ENCODE measurements around the gene FN1.

FN1 gene

GRCh38 chr2:215430528-215431187, 5.2 kb downstream of the FN1 start:
- Histone ChIP-seq H3K9ac (ENCODE audit: low read length) (no peak overlapping the region), H3K27me3 (ENCODE audit: control insufficient read depth, insufficient read depth, low read length) (no peaks in the 10 kb centered on the region), H3K27ac (ENCODE audit: low read depth, low read length) (no peak overlapping the region), H3K4me3 (ENCODE audit: low read depth, low read length) (no peak overlapping the region), H3K9me3 (ENCODE audit: control insufficient read depth, insufficient read depth, low read depth, low read length) (no peaks in the 10 kb centered on the region), H3K4me1 (ENCODE audit: control insufficient read depth, insufficient read depth, low read length) (peaks cover 4% of the 10 kb centered on the region; the same call in 1 of the 2 replicates), H3K36me3 (ENCODE audit: control insufficient read depth, insufficient read depth, low read length) (peaks cover 66% of the 10 kb centered on the region)

DNA sequence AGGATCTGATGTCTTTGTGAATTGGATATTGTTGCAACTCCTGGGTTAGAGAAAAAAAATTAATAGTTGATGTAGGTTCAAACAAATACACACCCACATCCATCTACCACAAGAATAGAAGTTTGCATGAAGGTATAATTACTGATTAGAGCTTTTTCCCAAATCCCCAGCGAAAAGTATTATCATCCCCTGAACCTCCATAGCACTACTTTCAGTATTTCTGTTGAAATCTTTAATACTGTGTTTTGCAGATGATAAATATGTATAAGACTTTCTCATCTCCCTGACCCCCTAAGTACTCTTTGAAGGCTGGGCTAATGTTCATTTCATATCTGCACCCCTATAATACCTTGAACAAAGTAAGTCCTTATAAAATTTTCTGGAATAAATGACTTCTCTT, 6.4 kb downstream of the FN1 start:
- H3K9me3 ChIP-seq (ENCODE audit: control insufficient read depth, insufficient read depth, low read depth, low read length) = no peaks in the 10 kb centered on the region
- H3K9ac ChIP-seq (ENCODE audit: low read length) = no peak overlapping the region
- H3K4me3 ChIP-seq (ENCODE audit: low read depth, low read length) = no peak overlapping the region
- no peaks in the 10 kb centered on the region; the same call in 1 of the 2 replicates for H3K4me1 ChIP-seq (ENCODE audit: control insufficient read depth, insufficient read depth, low read length)
- no peak overlapping the region for H3K27ac ChIP-seq (ENCODE audit: low read depth, low read length)
- H3K36me3 ChIP-seq (ENCODE audit: control insufficient read depth, insufficient read depth, low read length) = peaks cover 78% of the 10 kb centered on the region
- no peaks in the 10 kb centered on the region for H3K27me3 ChIP-seq (ENCODE audit: control insufficient read depth, insufficient read depth, low read length)

DNA sequence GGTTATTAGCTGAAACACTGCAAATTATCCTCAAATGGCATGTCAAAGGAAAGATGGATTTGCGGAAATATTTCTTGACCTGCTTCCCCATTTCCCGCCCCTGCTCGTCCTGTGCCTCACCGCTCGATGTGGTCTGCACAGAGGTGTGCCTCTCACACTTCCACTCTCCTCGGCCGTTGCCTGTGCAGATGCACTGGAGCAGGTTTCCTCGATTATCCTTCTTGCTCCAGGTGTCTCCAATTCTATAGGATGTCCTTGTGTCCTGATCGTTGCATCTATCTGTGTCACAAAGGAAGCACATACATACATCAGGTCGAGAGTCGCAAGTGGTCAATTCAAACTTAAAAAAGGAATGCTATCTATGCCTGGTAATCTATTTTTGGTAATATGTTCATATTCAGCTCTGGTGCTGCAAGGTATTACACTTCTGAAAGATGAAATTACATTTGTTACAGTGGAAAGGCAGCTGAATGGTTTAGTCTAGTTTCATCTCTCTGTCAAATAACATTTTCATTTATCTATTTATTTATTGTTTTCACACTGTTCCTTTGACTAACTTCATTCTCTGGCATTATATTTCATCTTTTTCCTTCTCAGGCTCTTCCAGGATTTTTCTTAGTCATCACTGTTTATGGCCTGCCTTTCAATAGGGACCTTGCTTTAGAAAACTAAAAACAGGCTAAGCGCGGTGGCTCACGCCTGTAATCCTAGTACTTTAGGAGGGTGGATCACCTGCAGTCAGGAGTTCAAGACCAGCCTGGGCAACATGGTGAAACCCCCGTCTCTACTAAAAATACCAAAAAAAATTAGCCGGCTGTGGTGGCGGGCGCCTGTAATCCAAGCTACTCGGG, 7.6 kb downstream of the FN1 start:
- Histone ChIP-seq H3K4me3 (ENCODE audit: low read depth, low read length) (no peak overlapping the region), H3K4me1 (ENCODE audit: control insufficient read depth, insufficient read depth, low read length) (no peaks in the 10 kb centered on the region), H3K36me3 (ENCODE audit: control insufficient read depth, insufficient read depth, low read length) (peaks cover 86% of the 10 kb centered on the region), H3K9ac (ENCODE audit: low read length) (no peak overlapping the region), H3K27me3 (ENCODE audit: control insufficient read depth, insufficient read depth, low read length) (no peaks in the 10 kb centered on the region), H3K9me3 (ENCODE audit: control insufficient read depth, insufficient read depth, low read depth, low read length) (no peaks in the 10 kb centered on the region), H3K27ac (ENCODE audit: low read depth, low read length) (no peak overlapping the region)

DNA sequence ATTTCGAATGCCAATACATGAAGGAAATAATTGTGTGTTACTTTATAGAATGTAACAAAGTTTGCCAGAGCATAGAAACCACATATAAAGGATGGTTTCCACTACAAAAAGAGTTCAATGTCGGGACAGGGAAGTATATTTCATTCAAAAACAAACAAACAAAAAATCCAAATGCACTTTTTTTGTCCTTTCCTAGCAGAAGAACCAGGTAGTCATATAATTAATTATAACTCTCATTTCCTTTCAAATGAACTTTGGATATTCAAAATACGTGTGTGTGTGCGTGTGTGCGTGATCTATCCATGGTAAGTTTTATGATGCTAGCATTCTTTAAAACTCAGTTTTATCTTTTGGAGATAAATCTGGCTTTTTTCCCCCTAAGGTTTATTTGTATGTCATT, 8.3 kb downstream of the FN1 start:
- Histone ChIP-seq H3K36me3 (ENCODE audit: control insufficient read depth, insufficient read depth, low read length) (peaks cover 85% of the 10 kb centered on the region), H3K9ac (ENCODE audit: low read length) (no peak overlapping the region), H3K9me3 (ENCODE audit: control insufficient read depth, insufficient read depth, low read depth, low read length) (no peaks in the 10 kb centered on the region), H3K4me3 (ENCODE audit: low read depth, low read length) (no peak overlapping the region), H3K27me3 (ENCODE audit: control insufficient read depth, insufficient read depth, low read length) (no peaks in the 10 kb centered on the region), H3K4me1 (ENCODE audit: control insufficient read depth, insufficient read depth, low read length) (no peaks in the 10 kb centered on the region), H3K27ac (ENCODE audit: low read depth, low read length) (no peak overlapping the region)

- Histone ChIP-seq H3K4me1 (ENCODE audit: control insufficient read depth, insufficient read depth, low read length) (no peaks in the 10 kb centered on the region), H3K9ac (ENCODE audit: low read length) (no peak overlapping the region), H3K36me3 (ENCODE audit: control insufficient read depth, insufficient read depth, low read length) (peaks cover 88% of the 10 kb centered on the region), H3K27me3 (ENCODE audit: control insufficient read depth, insufficient read depth, low read length) (no peaks in the 10 kb centered on the region), H3K9me3 (ENCODE audit: control insufficient read depth, insufficient read depth, low read depth, low read length) (no peaks in the 10 kb centered on the region), H3K4me3 (ENCODE audit: low read depth, low read length) (no peak overlapping the region), H3K27ac (ENCODE audit: low read depth, low read length) (no peak overlapping the region)
These were observed 10.7 kb downstream of the FN1 start for GRCh38 chr2:215425021-215425782.

DNA sequence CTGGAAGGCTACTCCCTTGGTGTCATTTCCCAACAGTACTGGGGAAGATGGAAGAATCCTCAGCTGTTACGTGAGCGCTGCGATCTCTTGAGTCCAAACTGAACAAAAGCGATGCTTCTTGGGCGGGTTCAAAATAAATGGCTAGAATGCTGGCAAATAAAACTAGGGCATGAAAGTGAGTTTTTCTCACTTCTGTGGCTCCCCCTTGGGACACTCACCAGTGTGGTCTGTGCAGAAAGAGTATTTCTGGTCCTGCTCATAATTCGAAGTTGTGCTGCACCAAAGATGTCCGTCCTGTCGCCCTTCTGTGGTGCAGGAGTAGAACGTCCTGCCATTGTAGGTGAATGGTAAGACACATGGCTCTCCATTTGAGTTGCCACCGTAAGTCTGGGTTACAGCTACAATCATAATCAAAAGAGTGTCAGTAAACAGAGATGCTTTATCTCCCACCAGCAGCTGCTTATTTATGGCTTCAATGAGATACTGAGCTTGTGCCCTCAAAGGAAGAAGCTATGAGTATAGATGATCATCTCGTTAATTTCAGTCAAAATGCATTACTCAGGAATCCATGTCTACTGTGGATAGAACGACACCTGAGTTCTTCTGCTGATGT, 11.8 kb downstream of the FN1 start:
- no peak overlapping the region for H3K9ac ChIP-seq (ENCODE audit: low read length)
- H3K27me3 ChIP-seq (ENCODE audit: control insufficient read depth, insufficient read depth, low read length) = no peaks in the 10 kb centered on the region
- peaks cover 85% of the 10 kb centered on the region for H3K36me3 ChIP-seq (ENCODE audit: control insufficient read depth, insufficient read depth, low read length)
- H3K27ac ChIP-seq (ENCODE audit: low read depth, low read length) = no peak overlapping the region
- no peaks in the 10 kb centered on the region for H3K4me1 ChIP-seq (ENCODE audit: control insufficient read depth, insufficient read depth, low read length)
- no peaks in the 10 kb centered on the region for H3K9me3 ChIP-seq (ENCODE audit: control insufficient read depth, insufficient read depth, low read depth, low read length)
- H3K4me3 ChIP-seq (ENCODE audit: low read depth, low read length) = no peak overlapping the region

- Histone ChIP-seq H3K9ac (ENCODE audit: low read length) (no peak overlapping the region), H3K27ac (ENCODE audit: low read depth, low read length) (no peak overlapping the region), H3K36me3 (ENCODE audit: control insufficient read depth, insufficient read depth, low read length) (peaks cover 88% of the 10 kb centered on the region), H3K27me3 (ENCODE audit: control insufficient read depth, insufficient read depth, low read length) (no peaks in the 10 kb centered on the region), H3K9me3 (ENCODE audit: control insufficient read depth, insufficient read depth, low read depth, low read length) (no peaks in the 10 kb centered on the region), H3K4me1 (ENCODE audit: control insufficient read depth, insufficient read depth, low read length) (no peaks in the 10 kb centered on the region), H3K4me3 (ENCODE audit: low read depth, low read length) (no peak overlapping the region)
These were observed 12.6 kb downstream of the FN1 start for GRCh38 chr2:215423234-215423633.

DNA sequence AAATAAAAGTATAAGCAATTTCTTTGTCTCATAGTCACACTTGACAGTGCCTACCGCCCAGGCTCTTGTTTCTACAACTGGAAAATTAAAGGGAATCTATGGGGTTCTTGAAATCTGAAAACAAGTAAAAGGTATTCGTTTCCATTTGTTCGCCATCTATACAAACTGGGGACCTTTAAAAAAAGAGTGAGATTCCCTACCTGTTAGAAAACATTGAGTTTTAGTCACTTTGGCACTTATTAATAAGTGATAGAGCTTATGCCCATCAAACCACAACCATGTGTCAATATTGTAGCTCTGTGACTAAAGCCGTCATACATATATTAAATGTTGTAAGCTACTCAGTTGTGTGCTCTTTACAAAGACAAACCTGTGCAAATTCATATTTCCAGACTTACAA, 13.2 kb downstream of the FN1 start:
- no peaks in the 10 kb centered on the region for H3K27me3 ChIP-seq (ENCODE audit: control insufficient read depth, insufficient read depth, low read length)
- no peak overlapping the region for H3K9ac ChIP-seq (ENCODE audit: low read length)
- H3K4me1 ChIP-seq (ENCODE audit: control insufficient read depth, insufficient read depth, low read length) = no peaks in the 10 kb centered on the region
- H3K27ac ChIP-seq (ENCODE audit: low read depth, low read length) = no peak overlapping the region
- H3K36me3 ChIP-seq (ENCODE audit: control insufficient read depth, insufficient read depth, low read length) = peaks cover 88% of the 10 kb centered on the region
- no peak overlapping the region for H3K4me3 ChIP-seq (ENCODE audit: low read depth, low read length)
- no peaks in the 10 kb centered on the region for H3K9me3 ChIP-seq (ENCODE audit: control insufficient read depth, insufficient read depth, low read depth, low read length)

DNA sequence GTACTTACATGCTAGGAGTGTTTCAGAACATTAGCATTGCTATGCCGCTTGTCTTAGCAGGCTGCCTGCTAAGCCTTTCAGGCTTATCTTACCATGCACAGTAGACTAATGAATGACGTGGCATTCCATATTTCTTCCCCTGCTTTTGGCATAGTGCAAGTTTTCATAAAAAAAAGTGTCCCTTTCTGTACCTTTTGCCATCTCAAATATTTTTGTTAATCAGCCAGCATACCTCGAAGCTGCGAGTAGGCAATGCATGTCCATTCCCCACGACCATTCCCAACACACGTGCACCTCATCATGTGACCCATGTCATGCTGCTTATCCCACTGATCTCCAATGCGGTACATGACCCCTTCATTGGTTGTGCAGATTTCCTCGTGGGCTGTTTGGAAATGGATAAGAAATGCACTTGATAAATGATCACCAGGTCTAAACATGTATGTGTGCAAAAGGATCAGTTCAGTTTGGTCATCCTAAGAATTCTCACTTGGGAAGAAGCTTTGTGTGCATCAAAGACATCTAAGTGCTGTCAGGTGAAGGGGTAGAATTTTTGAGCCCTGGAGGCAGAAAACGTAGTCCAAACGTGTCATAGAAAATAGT, 13.9 kb downstream of the FN1 start:
- no peak overlapping the region for H3K27ac ChIP-seq (ENCODE audit: low read depth, low read length)
- peaks cover 84% of the 10 kb centered on the region for H3K36me3 ChIP-seq (ENCODE audit: control insufficient read depth, insufficient read depth, low read length)

GRCh38 chr2:215420471-215420935, 15.4 kb downstream of the FN1 start:
- H3K36me3 ChIP-seq (ENCODE audit: control insufficient read depth, insufficient read depth, low read length) = peaks cover 84% of the 10 kb centered on the region
- H3K9me3 ChIP-seq (ENCODE audit: control insufficient read depth, insufficient read depth, low read depth, low read length) = no peaks in the 10 kb centered on the region
- H3K4me1 ChIP-seq (ENCODE audit: control insufficient read depth, insufficient read depth, low read length) = no peaks in the 10 kb centered on the region
- no peak overlapping the region for H3K4me3 ChIP-seq (ENCODE audit: low read depth, low read length)
- H3K9ac ChIP-seq (ENCODE audit: low read length) = no peak overlapping the region
- H3K27me3 ChIP-seq (ENCODE audit: control insufficient read depth, insufficient read depth, low read length) = no peaks in the 10 kb centered on the region
- H3K27ac ChIP-seq (ENCODE audit: low read depth, low read length) = no peak overlapping the region

More for the DNA sequence above, 13.9 kb downstream of the FN1 start:
- H3K4me3 ChIP-seq (ENCODE audit: low read depth, low read length) = no peak overlapping the region
- no peaks in the 10 kb centered on the region for H3K9me3 ChIP-seq (ENCODE audit: control insufficient read depth, insufficient read depth, low read depth, low read length)
- no peaks in the 10 kb centered on the region for H3K4me1 ChIP-seq (ENCODE audit: control insufficient read depth, insufficient read depth, low read length)
- no peaks in the 10 kb centered on the region for H3K27me3 ChIP-seq (ENCODE audit: control insufficient read depth, insufficient read depth, low read length)
- H3K9ac ChIP-seq (ENCODE audit: low read length) = no peak overlapping the region

Data from HUES6 (cell line).